Osteoblast (primary cell): ENCODE results near the gene CCDC106. TPM values are rescaled to one million over a fixed set of nuclear protein-coding genes. Genes with fewer than 3 reads are reported as not detected.

ENCODE experiments used
- DNase-seq: peaks from one replicate; pipeline ENCODE4 v3.0.0; 2011; ENCODE audit warnings: low spot score, mixed read lengths; ENCODE audit not compliant: insufficient read length; ENCODE audit errors: missing footprints
- H2AFZ ChIP-seq: 2 replicates; pipeline ENCODE4 v1.6.0; 2011; ENCODE audit warnings: mild to moderate bottlenecking, low read length
- H3K27ac ChIP-seq: 2 replicates; pipeline ENCODE4 v1.5.1; 2011; ENCODE audit warnings: mild to moderate bottlenecking, low read depth, low read length, moderate library complexity
- H3K27me3 ChIP-seq: 2 replicates; pipeline ENCODE4 v1.6.0; 2012; ENCODE audit warnings: mild to moderate bottlenecking, control low read depth, inconsistent platforms, low read length, moderate library complexity; ENCODE audit not compliant: insufficient read depth
- H3K36me3 ChIP-seq: 2 replicates; pipeline ENCODE4 v1.5.1; 2011; ENCODE audit warnings: mild to moderate bottlenecking, low read length, control low read depth, moderate library complexity; ENCODE audit not compliant: insufficient read depth
- H3K4me1 ChIP-seq: 2 replicates; pipeline ENCODE4 v1.5.1; 2011; ENCODE audit warnings: mild to moderate bottlenecking, low read length, control low read depth, moderate library complexity; ENCODE audit not compliant: insufficient read depth
- H3K4me2 ChIP-seq: 2 replicates; pipeline ENCODE4 v1.6.0; 2011; ENCODE audit warnings: mild to moderate bottlenecking, low read length; ENCODE audit not compliant: insufficient read depth
- H3K4me3 ChIP-seq: fragments of 200-600 bp; sonication (generic); 3 replicates; pipeline ENCODE4 v1.5.1; 2012; ENCODE audit warnings: mild to moderate bottlenecking, low read length, inconsistent platforms; ENCODE audit not compliant: insufficient read depth
- H3K79me2 ChIP-seq: 2 replicates; pipeline ENCODE4 v1.6.0; 2012; ENCODE audit warnings: mild to moderate bottlenecking, low read length, control low read depth, inconsistent platforms; ENCODE audit not compliant: insufficient read depth
- H3K9me3 ChIP-seq: 2 replicates; pipeline ENCODE4 v1.5.1; 2011; ENCODE audit warnings: low read depth, low read length, control low read depth
- H4K20me1 ChIP-seq: 2 replicates; pipeline ENCODE4 v1.6.0; 2012; ENCODE audit warnings: mild to moderate bottlenecking, low read length, control low read depth; ENCODE audit not compliant: insufficient read depth
- total RNA-seq: library from RNA; depleted of rRNA; stranded (reverse); fragments of >200 nt; gene quantifications from 2 replicates; pipeline ENCODE4 v1.2.3, GENCODE V29; 2012
- TF ChIP-seq, protein P1 (sequence below): IDR thresholded peaks from 2 replicates; pipeline ENCODE4 v1.5.1; 2011; ENCODE audit warnings: mild to moderate bottlenecking, low read depth, low read length, moderate library complexity; ENCODE audit errors: extremely low read depth

The CCDC106 gene
- total RNA-seq, 1 donor, result 10.5 TPM

DNA sequence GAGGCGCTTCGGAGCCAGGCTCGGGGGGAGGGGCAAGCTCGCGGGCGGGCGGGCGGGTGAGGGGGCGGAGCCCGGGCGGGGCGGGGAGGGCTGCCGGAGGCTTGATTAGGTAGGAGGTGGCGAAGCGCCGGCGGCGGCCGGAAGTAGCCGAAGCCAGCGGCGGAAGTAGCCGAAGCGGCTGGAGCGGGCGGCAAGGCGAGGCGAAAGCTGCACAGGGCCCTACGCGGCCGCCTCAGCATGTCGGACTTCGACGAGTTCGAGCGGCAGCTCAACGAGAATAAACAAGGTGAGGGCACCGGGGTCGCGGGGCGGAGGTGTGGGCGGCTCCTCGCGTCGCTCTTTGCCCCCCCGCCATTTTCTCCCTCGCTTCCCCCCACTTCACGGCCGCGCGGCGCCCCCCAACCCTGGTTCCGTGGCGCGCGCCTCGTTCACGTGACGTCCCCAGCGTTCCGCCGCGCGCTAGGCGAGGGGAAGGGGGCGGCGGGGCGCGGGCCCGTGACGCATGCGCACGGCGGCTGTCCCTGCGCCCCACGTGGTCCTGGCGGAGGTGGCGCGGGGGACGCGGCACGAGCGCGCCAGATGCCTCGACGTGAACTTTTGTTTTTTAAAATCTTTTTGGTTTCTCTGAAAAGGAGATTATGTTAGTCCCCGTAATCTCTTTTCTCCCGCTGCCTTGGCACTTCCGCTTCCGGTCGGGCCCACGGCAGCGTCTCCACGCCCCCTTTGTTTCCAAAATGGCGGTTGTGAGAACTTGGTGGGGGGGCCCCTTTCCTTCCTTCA, 7.0 kb downstream of the CCDC106 start, which contains the start of gene U2AF2:
U2AF2 (plus strand) TSS at position 168 of the 780 bp plus-strand sequence; CDS start at position 238, 70 bp downstream.
- peak within 1 kb of the TSS; percentile 97 for H3K27ac ChIP-seq
- peaks cover 51% of the 10 kb centered on the region for H3K79me2 ChIP-seq
- TF ChIP-seq, protein P1, sequence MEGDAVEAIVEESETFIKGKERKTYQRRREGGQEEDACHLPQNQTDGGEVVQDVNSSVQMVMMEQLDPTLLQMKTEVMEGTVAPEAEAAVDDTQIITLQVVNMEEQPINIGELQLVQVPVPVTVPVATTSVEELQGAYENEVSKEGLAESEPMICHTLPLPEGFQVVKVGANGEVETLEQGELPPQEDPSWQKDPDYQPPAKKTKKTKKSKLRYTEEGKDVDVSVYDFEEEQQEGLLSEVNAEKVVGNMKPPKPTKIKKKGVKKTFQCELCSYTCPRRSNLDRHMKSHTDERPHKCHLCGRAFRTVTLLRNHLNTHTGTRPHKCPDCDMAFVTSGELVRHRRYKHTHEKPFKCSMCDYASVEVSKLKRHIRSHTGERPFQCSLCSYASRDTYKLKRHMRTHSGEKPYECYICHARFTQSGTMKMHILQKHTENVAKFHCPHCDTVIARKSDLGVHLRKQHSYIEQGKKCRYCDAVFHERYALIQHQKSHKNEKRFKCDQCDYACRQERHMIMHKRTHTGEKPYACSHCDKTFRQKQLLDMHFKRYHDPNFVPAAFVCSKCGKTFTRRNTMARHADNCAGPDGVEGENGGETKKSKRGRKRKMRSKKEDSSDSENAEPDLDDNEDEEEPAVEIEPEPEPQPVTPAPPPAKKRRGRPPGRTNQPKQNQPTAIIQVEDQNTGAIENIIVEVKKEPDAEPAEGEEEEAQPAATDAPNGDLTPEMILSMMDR, result no peak
- no peaks in the 10 kb centered on the region for H3K27me3 ChIP-seq
- peak within 1 kb of the TSS; percentile 98 for H3K4me2 ChIP-seq
- H3K4me3 ChIP-seq, result peak within 1 kb of the TSS; percentile 97
- H2AFZ ChIP-seq, result peak within 1 kb of the TSS; percentile 91
- H4K20me1 ChIP-seq, result peaks cover 47% of the 10 kb centered on the region
- peak; percentile 99 for DNase-seq
- no peaks in the 10 kb centered on the region for H3K9me3 ChIP-seq
- no peaks in the 10 kb centered on the region for H3K36me3 ChIP-seq
- peaks cover 30% of the 10 kb centered on the region for H3K4me1 ChIP-seq

DNA sequence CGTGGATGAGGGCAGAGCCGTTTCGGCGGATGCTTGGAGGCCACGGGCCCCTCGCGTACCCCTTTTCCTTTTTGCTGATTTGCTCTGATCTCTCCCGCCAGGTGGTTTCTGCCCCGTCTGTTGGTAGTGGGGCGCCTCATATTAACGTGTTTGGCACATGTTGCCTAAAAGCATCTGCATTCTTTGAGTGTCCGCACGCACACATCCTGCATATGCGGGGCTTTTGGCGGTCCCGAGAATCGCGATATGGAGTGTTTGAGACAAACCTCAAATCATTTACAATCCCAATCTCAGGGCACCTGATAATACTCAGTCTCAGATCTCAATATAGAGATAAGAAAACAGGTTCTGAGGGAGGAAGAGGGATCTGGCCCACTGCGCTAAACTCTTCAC, 7.6 kb downstream of the CCDC106 start:
- Histone ChIP-seq H3K36me3 (peaks cover 3% of the 10 kb centered on the region), H3K27me3 (no peaks in the 10 kb centered on the region), H3K4me1 (peaks cover 30% of the 10 kb centered on the region), H3K4me3 (peak overlapping the region; percentile 97), H3K27ac (peak overlapping the region; percentile 94), H3K79me2 (peaks cover 57% of the 10 kb centered on the region), H2AFZ (peak overlapping the region; percentile 57), H4K20me1 (peaks cover 50% of the 10 kb centered on the region), H3K9me3 (no peaks in the 10 kb centered on the region), H3K4me2 (peak overlapping the region; percentile 98)
- TF ChIP-seq, protein P1, result no peak
- no peak for DNase-seq

DNA sequence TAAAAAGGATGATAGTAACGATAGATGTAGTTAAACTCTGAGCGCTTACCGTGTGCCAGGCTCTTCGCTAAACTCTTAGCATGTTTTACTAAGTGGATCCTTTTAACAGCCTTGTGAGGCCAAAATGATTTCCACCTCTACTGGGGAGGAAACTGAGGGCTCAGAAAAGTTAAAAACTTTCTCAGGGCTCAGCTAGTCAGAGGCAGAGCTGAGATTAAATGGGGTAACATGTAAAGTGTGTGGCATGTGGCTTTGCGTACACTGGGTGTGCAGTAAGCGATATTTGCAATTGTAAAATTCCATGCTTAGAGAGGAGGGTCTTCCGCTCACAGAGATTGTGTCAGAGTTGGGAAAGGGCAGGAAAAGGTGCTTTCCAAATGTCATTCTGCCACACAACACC, 8.5 kb downstream of the CCDC106 start:
- H3K27me3 ChIP-seq, result no peaks in the 10 kb centered on the region
- H4K20me1 ChIP-seq, result peaks cover 53% of the 10 kb centered on the region
- peak; percentile 68 for DNase-seq
- H3K27ac ChIP-seq, result peak overlapping the region; percentile 43
- H3K4me3 ChIP-seq, result peak overlapping the region; percentile 97
- no peak overlapping the region for H2AFZ ChIP-seq
- H3K4me1 ChIP-seq, result peaks cover 30% of the 10 kb centered on the region
- no peaks in the 10 kb centered on the region for H3K9me3 ChIP-seq
- H3K4me2 ChIP-seq, result peak overlapping the region; percentile 98
- TF ChIP-seq, protein P1, result no peak
- peaks cover 66% of the 10 kb centered on the region for H3K79me2 ChIP-seq
- peaks cover 12% of the 10 kb centered on the region for H3K36me3 ChIP-seq

DNA sequence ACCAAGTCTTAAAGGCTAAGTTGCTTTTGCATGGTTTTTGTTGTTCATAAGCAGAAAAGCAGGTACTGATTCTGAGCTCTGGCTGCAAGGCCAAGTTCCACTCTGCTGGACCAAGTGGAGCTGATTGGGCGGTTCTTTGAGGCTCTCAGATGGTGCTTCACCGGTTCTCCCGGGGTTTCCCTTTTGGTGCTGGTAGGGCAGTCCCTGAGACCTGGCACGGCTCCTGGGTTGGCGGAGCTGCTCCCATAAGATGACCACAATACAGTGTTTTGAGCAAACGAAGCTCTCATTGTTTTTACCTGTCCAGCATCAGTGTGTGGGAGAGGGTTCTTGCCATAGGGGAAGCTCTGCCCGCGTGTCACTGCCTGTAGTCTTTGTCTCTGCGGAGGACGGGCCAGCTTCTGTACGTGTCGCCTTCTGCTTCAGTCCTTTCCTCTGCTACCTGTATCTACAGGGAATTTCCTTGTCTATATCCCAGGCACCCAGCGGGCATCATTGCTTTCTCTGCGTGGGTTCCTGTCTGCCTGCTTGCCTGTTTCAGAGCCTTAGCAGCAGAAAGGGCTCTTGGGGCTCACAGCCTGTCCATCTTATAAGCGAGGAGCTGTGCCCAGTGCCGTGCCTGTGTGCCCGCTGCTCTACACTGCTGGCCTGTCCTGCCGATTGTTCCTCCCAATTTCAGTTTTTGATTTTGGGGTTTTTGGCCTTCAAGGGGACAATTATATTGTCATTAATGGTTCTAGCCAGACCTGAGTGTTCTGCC, 9.2 kb downstream of the CCDC106 start:
- no peaks in the 10 kb centered on the region for H3K9me3 ChIP-seq
- peak overlapping the region; percentile 98 for H3K4me2 ChIP-seq
- peak overlapping the region; percentile 97 for H3K4me3 ChIP-seq
- peaks cover 18% of the 10 kb centered on the region for H3K36me3 ChIP-seq
- DNase-seq, result peak; percentile 86
- no peak overlapping the region for H2AFZ ChIP-seq
- peaks cover 72% of the 10 kb centered on the region for H3K79me2 ChIP-seq
- no peaks in the 10 kb centered on the region for H3K27me3 ChIP-seq
- H3K4me1 ChIP-seq, result peaks cover 30% of the 10 kb centered on the region
- peaks cover 57% of the 10 kb centered on the region for H4K20me1 ChIP-seq
- H3K27ac ChIP-seq, result peak overlapping the region; percentile 43
- TF ChIP-seq, protein P1, result no peak
